Stimulated activated naive B cell treated with anti-CD40 and anti-IgM and Interleukin-4, amounts not matched to agents 10 μg/mL and 1 μg/mL and 100 μg/mL, for 72 hours (primary cell): ENCODE results near the gene PHYH.
"Not testable (repeated sequence)": the region's sequence is repeated elsewhere in the genome, so short reads cannot be mapped to it uniquely, and the experiment has no call there.

Source experiments
- ATAC-seq, 2 donors: fragments of 150-1000 bp; cut with Tn5 transposase; replicated peaks; 2 replicates each; pipeline ENCODE4 v1.10.0; 2021; ENCODE audit warnings: moderate library complexity in 1 of 2
- DNase-seq: peaks from one replicate; pipeline ENCODE4 v3.0.0; 2021
- H3K27ac Mint-ChIP-seq: one replicate; pipeline ENCODE4 v1.8.0; 2022; ENCODE audit warnings: mild to moderate bottlenecking, mixed read lengths
- H3K27me3 Mint-ChIP-seq, 2 donors: one replicate each; pipeline ENCODE4 v1.8.0; 2022; ENCODE audit warnings: mixed read lengths in 2 of 2
- H3K36me3 Mint-ChIP-seq, 2 donors: one replicate each; pipeline ENCODE4 v1.8.0; 2022; ENCODE audit warnings: mixed read lengths in 2 of 2, mild to moderate bottlenecking in 1 of 2
- H3K4me1 Mint-ChIP-seq, 2 donors: one replicate each; pipeline ENCODE4 v1.8.0; 2022; ENCODE audit warnings: mixed read lengths in 2 of 2, mild to moderate bottlenecking in 1 of 2
- H3K4me3 Mint-ChIP-seq, 2 donors: one replicate each; pipeline ENCODE4 v1.8.0; 2022; ENCODE audit warnings: mild to moderate bottlenecking in 2 of 2, mixed read lengths in 2 of 2, moderate library complexity in 1 of 2
- H3K9me3 Mint-ChIP-seq, 2 donors: one replicate each; pipeline ENCODE4 v1.8.0; 2022; ENCODE audit warnings: mixed read lengths in 2 of 2, mild to moderate bottlenecking in 1 of 2

Gene PHYH

GRCh38 chr10:13238271-13239077 lies 61.4 kb downstream of the PHYH start:
- ATAC-seq (no peak), DNase-seq (no peak)
- Mint-ChIP-seq H3K4me1 (no peaks in the 10 kb centered on the region), H3K27ac (no peak overlapping the region), H3K9me3 (no peaks in the 10 kb centered on the region), H3K27me3 (peaks cover 4 to 5% of the 10 kb centered on the region in 2 donors), H3K36me3 (no peaks in the 10 kb centered on the region), H3K4me3 (no peak overlapping the region)

GRCh38 chr10:13236638-13237037 lies 63.2 kb downstream of the PHYH start:
- DNase-seq (no peak), ATAC-seq (no peak)
- Mint-ChIP-seq H3K4me1 (no peaks in the 10 kb centered on the region), H3K27me3 (peaks cover 4 to 5% of the 10 kb centered on the region in 2 donors), H3K36me3 (no peaks in the 10 kb centered on the region), H3K4me3 (no peak overlapping the region), H3K27ac (no peak overlapping the region), H3K9me3 (no peaks in the 10 kb centered on the region)

GRCh38 chr10:13234736-13235135 lies 65.1 kb downstream of the PHYH start:
- H3K4me1 Mint-ChIP-seq, H3K36me3 Mint-ChIP-seq, ATAC-seq, DNase-seq, H3K9me3 Mint-ChIP-seq, H3K4me3 Mint-ChIP-seq, H3K27ac Mint-ChIP-seq: not testable (repeated sequence)
- H3K27me3 Mint-ChIP-seq, result peaks cover 4 to 14% of the 10 kb centered on the region in 2 donors

GRCh38 chr10:13234172-13234571 lies 65.7 kb downstream of the PHYH start, which contains the start of gene UCMA:
UCMA (minus strand) TSS chr10:13234374; CDS start chr10:13234258, 116 bp downstream.
- Mint-ChIP-seq H3K4me1 (no peaks in the 10 kb centered on the region), H3K4me3 (no peak within 1 kb of the TSS), H3K36me3 (no peaks in the 10 kb centered on the region), H3K27me3 (peaks cover 4 to 20% of the 10 kb centered on the region in 2 donors), H3K27ac (no peak within 1 kb of the TSS), H3K9me3 (no peaks in the 10 kb centered on the region)
- no peak for ATAC-seq
- DNase-seq, result no peak

GRCh38 chr10:13233358-13233757 lies 66.5 kb downstream of the PHYH start:
- ATAC-seq, result no peak
- H3K4me1 Mint-ChIP-seq, result no peaks in the 10 kb centered on the region
- no peaks in the 10 kb centered on the region for H3K9me3 Mint-ChIP-seq

GRCh38 chr10:13231808-13232207 lies 68.1 kb downstream of the PHYH start:
- H3K9me3 Mint-ChIP-seq, result no peaks in the 10 kb centered on the region
- H3K27ac Mint-ChIP-seq, result no peak overlapping the region
- peaks cover 4 to 20% of the 10 kb centered on the region in 2 donors for H3K27me3 Mint-ChIP-seq
- no peaks in the 10 kb centered on the region for H3K4me1 Mint-ChIP-seq
- ATAC-seq (no peak), DNase-seq (no peak)
- no peaks in the 10 kb centered on the region for H3K36me3 Mint-ChIP-seq
- no peak overlapping the region for H3K4me3 Mint-ChIP-seq

More at GRCh38 chr10:13233358-13233757, 66.5 kb downstream of the PHYH start:
- H3K36me3 Mint-ChIP-seq, result no peaks in the 10 kb centered on the region
- no peak overlapping the region for H3K4me3 Mint-ChIP-seq
- no peak for DNase-seq
- H3K27ac Mint-ChIP-seq, result no peak overlapping the region
- peaks cover 4 to 21% of the 10 kb centered on the region in 2 donors for H3K27me3 Mint-ChIP-seq

GRCh38 chr10:13231190-13231589 lies 68.7 kb downstream of the PHYH start:
- Mint-ChIP-seq H3K4me3 (no peak overlapping the region), H3K4me1 (no peaks in the 10 kb centered on the region), H3K27ac (no peak overlapping the region), H3K9me3 (no peaks in the 10 kb centered on the region), H3K36me3 (no peaks in the 10 kb centered on the region), H3K27me3 (peaks cover 4 to 16% of the 10 kb centered on the region in 2 donors)
- DNase-seq, result no peak
- no peak for ATAC-seq
